Measurements from ENCODE around the gene PAGR1.
A peak's percentile ranks its signal among the peaks of the same experiment; 100 is the strongest.
"Not testable (repeated sequence)": the region's sequence is repeated elsewhere in the genome, so short reads cannot be mapped to it uniquely, and the experiment has no call there.

The PAGR1 gene

DNA sequence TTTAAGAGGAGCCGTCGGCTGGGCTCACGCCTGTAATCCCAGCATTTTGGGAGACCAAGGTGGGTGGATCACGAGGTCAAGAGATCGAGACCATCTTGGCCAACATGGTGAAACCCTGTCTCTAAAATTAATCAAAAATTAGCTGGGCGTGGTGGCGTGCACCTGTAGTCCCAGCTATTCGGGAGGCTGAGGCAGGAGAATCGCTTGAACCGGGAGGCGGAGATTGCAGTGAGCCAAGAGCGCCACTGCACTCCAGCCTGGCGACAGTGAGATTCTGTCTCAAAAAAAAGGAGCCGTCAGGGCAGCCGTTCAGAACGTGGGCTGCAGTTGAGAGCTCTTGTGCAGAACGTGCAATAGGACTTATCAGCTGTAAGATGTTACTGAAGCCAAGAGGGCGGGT is 22.8 kb upstream of the PAGR1 start:
- DNase-seq, result not testable (repeated sequence)

GRCh38 chr16:29794231-29794710 is 21.7 kb upstream of the PAGR1 start:
- no peak for DNase-seq

DNA sequence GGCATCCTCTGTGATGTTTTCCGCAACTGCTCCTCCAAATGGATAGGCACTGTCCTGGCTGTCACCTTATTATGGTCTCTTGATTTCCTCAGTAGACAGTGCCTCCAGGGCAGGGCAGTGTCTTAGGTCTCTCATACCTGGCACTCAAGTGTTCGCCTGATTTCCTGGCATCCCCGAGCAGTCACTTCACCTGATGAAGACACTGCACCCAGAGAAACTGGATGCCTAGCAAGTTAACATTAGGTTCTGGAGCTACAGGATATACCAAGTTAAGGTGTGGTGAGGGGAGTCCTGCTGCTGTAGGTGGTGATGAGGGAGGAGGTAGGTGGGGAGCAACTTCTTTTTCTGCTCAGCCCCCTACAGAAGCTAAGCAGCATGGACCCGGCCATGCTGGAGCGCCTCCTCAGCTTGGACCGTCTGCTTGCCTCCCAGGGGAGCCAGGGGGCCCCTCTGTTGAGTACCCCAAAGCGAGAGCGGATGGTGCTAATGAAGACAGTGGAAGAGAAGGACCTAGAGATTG is 13.5 kb upstream of the PAGR1 start:
- no peak for DNase-seq

DNA sequence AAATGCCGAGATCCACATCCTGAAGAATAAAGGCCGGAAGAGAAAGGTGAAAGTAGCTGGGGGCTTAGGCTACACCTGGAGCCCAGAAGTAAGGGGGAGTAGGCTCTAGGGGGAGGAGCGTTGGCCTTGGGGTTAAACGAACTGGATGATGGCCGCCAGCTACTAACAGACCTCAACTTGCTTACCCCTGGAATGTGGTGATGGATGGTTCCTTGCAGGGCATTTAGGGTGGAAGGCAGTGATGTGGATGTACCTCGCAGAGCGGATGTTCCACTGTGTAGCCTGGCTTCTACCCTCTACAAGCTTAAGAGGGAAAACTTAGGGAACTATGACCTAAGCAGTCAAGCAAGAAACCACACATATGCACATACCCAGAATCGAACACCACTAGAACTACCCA is 11.9 kb upstream of the PAGR1 start:
- no peak for DNase-seq

- DNase-seq, result peak; percentile 55
Observed at GRCh38 chr16:29804455-29805231, 11.3 kb upstream of the PAGR1 start.

DNA sequence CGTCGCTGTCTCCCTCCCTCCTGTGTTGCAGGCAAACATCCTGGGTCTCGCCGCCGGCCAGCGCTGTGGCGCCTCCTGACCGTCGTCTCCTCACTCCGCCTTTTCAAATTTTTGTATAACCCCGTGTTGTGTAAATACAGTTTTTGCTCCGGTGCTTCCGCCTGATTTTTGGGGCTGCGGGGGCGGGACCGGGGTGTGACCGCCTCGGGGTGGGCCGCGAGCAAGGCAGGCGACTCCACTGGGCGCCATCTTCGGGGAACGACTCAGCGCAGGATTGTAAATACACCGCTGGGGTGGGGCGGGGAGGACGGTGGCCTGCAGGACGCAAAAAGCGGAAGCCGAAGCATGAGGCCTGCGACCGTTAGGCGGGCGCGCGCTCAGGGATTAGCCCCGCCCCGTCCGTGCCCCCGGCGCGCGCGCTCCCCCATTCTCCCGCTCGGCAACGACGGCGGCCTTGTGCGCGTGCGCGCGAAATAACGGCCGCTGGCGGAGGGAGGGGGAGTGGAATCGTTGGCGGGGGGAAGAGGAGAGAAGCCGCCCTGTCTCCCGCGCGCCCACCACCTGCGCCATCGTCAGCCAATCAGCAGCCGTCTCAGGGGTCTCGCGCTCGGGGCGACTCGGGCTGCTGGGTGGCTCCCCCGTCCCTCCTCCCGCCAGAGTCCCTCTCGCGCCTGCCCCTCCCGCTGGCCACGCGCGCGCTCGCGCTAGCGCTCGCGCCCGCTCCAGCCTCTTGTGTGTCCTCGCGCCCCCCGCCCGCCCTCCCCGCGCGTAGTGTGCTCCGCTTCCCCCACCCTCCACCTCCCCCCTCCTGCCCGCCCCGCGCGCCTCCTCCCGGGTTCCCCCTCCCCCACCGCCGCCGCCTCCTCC is 10.5 kb upstream of the PAGR1 start:
- DNase-seq, result peak; percentile 96

DNA sequence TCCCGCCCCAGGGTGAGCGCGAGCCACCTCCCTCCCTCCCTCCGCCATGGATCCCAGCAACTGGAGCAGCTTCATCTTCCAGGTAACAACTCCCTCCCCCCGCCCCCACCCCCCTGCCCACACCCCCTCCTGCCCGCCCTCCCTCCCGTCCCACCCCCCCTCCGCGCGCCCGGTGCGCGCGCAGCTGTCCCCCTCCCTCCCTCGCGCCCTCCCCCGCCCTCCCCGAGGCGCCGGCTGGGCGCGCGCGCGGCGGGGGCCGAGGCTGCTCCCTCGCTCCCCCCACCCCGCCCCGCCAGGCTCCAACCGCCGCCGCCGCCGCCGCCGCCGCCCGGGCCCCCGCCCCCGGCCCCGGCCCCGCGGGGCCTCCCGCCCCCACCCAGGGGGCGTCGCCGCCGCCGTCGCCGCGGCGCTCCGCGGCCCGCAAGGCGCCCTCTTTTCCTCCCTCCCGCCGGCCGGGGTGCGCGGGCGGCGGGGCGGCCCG is 9.8 kb upstream of the PAGR1 start, which contains the start of gene MAZ:
Gene MAZ (plus strand): TSS at position 431 of the 481 bp plus-strand sequence. CDS start 173 bp downstream, outside the sequence.
- DNase-seq, result no peak

- peak; percentile 72 for DNase-seq
Observed at GRCh38 chr16:29806641-29807425, 9.1 kb upstream of the PAGR1 start.

GRCh38 chr16:29807426-29808218 is 8.3 kb upstream of the PAGR1 start:
- peak; percentile 95 for DNase-seq

- no peak for DNase-seq
Observed at GRCh38 chr16:29808219-29808900, 7.6 kb upstream of the PAGR1 start.

- no peak for DNase-seq
Observed at GRCh38 chr16:29809031-29809747, 6.8 kb upstream of the PAGR1 start.

DNA sequence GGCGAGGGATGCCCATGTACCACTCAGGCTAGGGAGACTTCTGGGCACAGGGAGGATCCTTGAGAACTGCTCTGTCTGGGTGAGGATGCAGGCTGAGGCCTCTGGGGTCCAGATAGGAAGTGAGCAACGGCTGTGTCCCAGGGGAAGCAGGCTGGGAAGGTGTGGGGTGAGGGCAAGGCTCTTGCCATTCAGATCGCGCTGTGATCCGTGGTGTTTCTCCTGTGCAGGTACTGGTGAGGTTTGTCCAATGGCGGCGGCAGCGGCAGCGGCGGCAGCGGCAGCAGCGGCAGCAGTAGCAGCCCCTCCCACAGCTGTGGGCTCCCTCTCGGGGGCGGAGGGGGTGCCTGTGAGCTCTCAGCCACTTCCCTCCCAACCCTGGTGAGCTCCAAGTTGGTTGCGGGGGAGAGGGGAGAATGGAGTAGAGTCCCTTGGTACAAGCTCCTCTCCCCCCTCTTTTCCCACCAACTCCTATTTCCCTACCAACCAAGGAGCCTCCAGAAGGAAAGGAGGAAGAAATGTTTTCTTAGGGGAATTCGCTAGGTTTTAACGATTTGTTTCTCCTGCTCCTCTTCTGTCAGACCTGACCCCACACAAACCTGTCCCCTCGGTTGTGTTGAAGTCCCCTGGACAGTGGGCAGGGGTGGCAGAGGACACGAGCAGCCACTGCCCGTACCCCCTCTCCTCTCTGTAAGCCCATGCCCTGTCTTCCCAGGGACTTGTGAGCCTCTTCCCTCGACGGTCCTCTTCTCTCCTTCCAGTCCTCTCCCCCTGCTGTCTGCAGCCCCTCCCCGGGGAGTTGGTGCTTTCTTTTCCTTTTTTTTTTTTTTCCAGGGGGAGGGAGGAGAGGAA is 5.9 kb upstream of the PAGR1 start:
- DNase-seq, result no peak

DNA sequence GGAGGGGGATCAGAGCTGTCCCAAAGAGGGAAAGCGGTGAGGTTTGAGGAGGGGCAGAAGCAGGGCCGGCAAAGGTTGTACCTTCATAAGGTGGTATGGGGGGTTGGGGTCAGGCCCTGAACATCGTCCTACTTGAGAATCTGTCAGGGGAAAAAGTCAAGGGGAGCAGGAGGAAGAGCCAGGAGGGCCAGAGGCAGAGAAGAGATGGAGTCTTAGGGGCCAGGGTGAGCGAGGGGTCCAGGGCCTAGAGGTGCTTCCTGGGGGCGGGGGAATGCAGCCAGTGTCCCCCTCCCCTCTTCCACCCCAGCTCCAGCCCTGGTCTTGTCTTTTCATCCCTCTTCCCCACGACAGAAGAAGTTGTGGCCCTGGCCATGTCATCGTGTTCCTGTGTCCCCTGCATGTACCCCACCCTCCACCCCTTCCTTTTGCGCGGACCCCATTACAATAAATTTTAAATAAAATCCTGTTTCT is 5.2 kb upstream of the PAGR1 start:
- DNase-seq, result no peak

- peak; percentile 89 for DNase-seq
Observed at GRCh38 chr16:29811170-29811895, 4.6 kb upstream of the PAGR1 start.

GRCh38 chr16:29811896-29812665 is 3.9 kb upstream of the PAGR1 start, which contains the start of gene PRRT2:
Gene PRRT2 (plus strand): TSS chr16:29812193. CDS start chr16:29813055, 862 bp downstream.
- peak; percentile 52 for DNase-seq

- DNase-seq, result no peak
Observed at GRCh38 chr16:29812754-29813643, 3.0 kb upstream of the PAGR1 start.
